Measurements from ENCODE around the gene CES5A.
"Not testable (repeated sequence)": the region's sequence is repeated elsewhere in the genome, so short reads cannot be mapped to it uniquely, and the experiment has no call there.

The CES5A gene, protein sequence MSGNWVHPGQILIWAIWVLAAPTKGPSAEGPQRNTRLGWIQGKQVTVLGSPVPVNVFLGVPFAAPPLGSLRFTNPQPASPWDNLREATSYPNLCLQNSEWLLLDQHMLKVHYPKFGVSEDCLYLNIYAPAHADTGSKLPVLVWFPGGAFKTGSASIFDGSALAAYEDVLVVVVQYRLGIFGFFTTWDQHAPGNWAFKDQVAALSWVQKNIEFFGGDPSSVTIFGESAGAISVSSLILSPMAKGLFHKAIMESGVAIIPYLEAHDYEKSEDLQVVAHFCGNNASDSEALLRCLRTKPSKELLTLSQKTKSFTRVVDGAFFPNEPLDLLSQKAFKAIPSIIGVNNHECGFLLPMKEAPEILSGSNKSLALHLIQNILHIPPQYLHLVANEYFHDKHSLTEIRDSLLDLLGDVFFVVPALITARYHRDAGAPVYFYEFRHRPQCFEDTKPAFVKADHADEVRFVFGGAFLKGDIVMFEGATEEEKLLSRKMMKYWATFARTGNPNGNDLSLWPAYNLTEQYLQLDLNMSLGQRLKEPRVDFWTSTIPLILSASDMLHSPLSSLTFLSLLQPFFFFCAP

DNA sequence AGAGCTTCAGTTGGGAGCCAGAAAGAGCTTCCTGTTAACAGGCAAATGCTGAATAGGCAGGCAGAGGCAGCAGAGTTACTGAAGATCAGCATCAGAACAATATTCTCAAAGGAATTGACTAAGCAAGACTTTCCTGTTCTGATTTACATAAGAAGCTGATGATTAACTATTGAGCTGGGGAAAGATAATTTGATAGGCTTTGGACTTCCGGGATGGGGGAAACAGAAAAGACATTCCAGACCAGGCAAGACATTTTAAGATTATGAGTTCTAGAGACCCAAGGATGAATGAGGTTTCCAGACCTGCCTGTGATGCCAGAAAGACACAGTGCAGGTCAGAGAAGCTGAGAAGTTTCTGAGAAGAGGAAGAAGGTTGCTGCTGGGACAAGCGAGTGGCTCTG, at the start of gene CES5A:
CES5A (minus strand) TSS at position 101 of the 400 bp plus-strand sequence. CDS start 152 bp downstream, outside the sequence.
- no peak for DNase-seq (ENCODE audit: low read depth in 2 of 2)

DNA sequence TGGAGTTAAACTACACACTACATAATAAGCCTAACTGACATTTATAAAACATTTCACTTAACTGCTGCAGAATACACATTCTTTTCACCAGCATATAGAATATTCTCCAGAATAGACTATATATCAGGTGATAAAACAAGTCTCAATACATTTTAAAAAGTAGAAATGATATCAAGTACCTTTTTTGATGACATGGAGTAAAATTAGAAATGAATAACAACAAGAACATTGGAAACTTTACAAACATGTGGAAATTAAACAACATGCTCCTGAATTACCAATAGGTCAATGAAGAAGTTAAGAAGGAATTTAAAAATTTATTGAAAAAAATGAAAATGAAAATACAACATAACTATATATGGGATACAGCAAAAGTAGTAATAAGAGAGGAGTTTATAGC, 47.5 kb upstream of the CES5A start:
- DNase-seq (ENCODE audit: low read depth in 2 of 2) = no peak

DNA sequence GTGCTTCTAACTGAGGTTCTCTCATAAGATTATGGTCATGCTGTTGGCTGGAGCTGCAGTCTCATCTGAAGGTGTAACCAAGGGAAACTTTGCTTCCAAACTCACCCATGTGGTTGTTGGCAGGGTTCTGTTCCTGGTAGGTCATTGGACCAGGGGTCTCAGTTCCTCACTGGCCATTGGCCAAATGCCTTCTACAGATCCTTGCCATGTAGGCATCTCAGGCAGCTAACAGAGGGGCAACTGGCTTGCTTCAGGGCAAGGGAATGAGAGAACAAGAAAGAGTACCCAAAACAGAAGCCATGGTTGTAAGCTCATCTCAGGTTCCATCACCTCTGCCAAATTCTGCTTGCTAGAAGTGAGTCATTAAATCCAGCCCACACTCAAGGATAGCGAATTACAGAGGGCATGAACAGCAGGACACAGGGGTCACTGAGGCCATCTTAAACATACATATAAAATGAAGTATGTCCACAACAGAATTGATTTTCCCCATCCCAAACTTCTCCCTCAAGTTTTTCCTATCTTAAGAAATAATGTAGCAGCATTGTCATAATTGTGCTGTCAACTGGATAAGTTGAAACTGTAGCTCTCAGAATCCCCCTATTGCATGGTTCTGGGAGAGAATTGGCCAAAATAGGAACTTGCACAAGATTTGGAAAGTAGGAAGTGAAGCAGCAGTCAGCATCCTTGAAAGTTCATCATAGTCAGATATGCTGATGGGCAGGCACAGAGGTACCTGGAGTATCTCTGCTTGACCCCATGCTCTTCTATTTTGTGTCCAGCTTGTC, 42.4 kb upstream of the CES5A start:
- DNase-seq (ENCODE audit: low read depth in 2 of 2) = no peak

DNA sequence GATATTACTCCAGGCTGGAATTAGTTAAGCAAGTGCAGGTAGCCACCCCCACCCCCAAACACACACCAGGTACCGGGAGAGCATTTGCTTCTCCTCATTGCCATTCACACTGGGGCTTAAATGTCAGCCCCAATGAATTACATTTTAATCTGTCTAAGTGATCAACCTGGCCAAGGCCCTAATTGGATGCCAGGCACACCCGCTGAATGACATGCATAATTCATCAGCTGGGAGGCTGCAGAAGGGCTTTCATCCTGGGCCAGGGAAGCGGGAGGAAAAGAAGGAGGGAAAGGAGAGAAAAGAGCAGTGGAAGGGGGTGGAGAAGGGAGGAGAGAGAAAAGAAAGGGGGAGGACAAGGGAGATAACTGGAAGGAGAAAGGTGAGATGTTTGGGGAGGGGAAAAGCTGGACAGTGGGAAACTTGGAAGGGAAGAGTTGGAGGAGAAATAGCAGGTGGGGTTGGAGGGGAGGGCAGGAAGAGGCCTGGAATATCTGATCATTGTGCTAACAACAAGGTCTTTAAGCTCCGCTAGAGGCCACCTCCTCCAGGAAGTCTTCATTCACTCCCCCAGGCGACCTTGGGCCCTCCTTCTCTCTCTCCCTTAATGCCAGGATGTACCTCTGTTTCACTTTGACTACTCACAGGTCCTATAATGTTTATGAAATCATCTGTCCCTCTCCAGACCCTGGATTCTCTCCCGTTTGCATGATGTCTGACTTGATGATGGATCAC, 40.1 kb upstream of the CES5A start:
- DNase-seq (ENCODE audit: low read depth in 2 of 2) = no peak

DNA sequence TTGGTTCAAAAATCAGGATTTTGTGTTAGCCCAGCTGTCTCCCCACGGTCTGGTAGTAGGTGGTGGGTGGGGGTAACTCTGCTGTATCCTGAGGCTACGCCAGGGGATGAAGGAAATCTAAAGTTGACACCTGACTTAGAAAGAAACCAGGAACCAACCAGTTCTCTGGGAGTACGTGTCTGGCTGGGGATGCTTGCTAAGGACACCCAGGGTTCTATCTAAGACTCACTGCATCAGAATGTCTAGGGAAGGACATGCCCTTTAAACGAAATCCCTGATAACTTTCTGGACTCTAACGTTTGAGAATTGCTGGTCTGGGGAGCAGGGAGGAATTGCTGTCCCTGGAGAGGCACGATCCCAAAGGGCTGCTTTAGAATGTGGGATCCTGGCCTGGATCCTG, 39.2 kb upstream of the CES5A start:
- no peak for DNase-seq (ENCODE audit: low read depth in 2 of 2)

DNA sequence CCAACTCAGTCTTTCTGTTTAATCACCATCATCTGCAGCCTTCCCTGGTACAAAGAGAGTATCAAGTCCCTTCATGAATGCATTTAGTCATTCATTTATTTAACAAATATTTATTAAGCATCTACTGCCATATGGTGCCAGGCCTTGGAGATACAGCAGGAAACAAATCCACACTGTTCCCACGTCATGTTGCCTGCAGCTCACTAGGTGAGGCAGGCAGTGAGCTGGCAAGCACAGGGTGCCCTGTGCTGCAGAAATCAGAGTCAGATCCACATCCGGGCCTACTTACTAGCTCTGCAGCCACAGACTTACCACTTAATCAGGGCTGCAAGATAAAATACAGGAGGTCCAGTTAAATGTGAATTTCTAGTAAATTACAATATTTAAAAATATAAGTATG, 38.5 kb upstream of the CES5A start:
- no peak for DNase-seq (ENCODE audit: low read depth in 2 of 2)

DNA sequence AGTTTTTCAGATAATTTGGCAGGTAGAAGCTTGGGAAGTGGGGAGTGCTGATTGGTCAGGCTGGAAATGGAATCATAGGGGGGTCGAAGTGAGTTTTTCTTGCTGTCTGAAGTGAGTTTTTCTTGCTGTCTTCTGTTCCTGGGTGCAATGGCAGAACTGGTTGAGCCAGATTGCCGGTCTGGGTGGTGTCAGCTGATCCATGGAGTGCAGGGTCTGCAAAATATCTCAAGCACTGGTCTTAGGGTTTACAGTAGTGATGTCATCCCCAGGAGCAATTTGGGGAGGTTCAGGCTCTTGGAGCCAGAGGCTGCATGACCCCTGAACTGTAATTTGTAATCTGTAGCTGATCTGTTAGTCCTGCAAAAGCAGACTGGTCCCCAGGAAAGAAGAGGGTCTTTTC, 37.9 kb upstream of the CES5A start:
- not testable (repeated sequence) for DNase-seq (ENCODE audit: low read depth in 2 of 2)

DNA sequence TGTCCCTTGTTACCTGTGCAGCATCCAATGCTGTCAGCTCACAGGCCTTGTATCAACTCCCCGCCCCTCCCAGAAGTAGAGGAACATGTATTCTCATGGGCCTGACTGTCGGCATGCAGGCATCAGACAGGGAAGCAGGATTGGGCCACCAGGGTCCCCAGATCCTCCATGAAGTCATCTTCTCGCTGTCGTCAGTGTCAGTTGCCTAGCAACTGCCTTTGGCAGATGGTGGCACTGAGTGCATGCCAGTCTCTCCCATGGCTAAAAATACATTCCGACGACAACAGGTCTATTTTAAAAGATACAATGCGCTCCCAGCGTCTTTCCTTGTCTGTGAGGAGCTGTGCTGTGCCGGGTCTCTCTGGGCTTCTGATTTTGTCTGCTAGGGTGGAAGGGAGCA, 36.8 kb upstream of the CES5A start:
- DNase-seq (ENCODE audit: low read depth in 2 of 2) = no peak

DNA sequence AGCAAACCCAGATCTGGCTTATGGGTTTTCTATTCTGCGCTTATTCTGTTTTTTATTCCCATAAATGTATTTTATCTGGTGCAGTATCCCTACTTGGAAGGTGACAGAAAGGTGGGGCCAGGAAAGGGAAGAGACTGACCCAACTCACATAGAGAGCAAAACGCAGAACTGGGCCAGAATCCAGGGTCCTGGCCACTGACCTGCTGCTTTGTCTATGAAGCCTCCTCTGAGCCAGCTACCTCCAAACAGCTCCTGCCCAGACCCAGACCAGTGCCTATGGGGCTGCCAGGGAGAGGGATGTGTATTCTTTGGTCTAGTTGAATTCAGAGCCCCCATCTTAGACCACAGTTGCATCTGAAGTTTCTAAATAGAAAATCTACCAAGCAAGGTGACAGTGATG, 36.4 kb upstream of the CES5A start:
- no peak for DNase-seq (ENCODE audit: low read depth in 2 of 2)

DNA sequence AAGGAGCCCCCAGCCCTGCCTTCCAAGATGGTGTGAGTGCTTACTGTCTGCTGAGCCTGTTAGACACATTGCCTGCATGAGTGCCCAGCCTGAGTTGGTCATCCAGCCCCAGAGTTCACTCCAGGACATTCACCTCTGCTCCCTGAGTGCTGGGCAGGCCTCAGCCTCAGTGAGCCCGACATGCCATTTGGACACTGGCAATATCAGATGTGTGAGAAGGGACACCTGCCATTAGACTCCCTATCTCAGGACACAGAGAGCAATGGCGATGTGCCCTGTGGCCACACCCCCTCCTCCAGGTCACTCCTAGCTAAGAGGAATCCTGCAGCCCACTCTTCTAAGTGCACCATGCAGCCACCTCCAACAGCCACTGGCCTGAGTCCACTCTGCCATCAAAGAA, 34.7 kb upstream of the CES5A start:
- no peak for DNase-seq (ENCODE audit: low read depth in 2 of 2)

DNA sequence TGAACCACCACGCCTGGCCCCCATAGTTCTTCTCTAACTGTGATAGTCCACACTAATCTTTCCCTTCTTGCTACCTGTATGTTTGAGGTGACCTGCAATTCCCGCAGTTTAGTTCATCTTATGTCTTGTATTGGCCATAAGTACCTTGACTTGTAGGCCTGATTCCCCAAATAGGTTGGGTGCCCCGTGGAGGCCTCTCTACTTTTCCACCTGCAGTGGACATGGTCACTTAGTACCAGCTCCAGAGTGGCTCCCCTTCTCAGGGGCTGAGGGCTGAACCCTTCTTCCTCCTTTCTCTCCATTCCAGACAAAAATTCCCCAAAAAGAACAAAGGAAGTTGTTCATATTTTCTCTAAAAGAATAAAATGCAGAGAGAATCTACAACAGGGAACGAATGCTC, 33.5 kb upstream of the CES5A start:
- DNase-seq (ENCODE audit: low read depth in 2 of 2) = no peak

DNA sequence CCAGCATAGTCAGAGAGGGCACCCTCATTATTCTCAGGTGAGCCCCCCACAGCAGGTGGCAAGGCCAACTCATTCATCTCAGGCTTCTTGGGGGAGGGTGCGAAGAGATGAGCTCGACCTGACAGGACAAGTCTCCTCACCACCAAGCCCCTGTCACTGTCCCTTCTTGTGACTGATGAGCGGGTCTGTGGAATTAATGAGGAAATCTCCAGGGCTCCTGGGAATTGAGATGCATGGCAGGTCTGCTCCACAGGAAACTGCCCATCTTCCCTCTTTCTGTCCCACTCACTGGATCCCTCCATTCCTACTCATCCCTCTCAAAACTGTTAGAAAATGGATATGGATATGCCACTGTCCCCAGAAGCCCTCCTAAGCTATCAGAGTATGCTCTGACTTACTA, 32.5 kb upstream of the CES5A start:
- DNase-seq (ENCODE audit: low read depth in 2 of 2) = no peak

DNA sequence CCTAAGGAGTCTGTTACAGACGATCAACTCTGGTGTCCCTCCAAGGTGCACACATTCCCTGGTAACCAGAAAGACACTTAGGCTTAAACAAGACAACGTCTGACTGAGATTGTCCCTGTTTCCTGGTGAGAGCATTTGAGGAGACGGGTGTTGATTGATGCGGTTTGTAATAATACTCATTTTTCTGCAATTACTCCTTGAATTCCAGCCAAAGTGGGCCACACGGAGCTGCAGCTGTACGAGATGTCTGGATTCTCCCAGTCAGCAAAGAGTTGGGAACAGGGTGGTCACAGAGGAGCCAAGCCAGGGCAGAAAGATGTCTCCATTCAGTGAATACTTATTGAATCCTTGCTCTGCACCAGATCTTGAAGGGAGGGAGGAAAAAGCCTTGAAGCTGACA, 30.9 kb upstream of the CES5A start:
- no peak for DNase-seq (ENCODE audit: low read depth in 2 of 2)

DNA sequence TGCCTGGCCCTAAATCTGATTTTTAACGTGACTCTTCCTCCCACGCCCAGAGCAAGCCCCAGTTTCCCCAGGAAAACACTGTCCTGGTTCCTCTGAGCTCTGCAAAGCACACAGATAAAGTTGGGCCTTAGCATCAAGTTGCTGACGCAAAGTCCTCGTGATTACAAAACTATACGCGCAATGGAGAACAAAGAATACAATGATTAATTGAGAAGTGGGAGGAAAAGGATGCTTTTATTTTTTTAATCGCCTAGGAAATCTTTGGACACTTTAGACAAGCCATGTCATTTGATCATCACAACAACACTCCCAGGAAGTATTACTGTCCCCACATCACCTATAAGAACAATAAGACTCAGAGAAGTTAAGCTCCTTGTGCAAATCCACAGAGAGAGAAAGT, 30.5 kb upstream of the CES5A start:
- DNase-seq (ENCODE audit: low read depth in 2 of 2) = no peak

DNA sequence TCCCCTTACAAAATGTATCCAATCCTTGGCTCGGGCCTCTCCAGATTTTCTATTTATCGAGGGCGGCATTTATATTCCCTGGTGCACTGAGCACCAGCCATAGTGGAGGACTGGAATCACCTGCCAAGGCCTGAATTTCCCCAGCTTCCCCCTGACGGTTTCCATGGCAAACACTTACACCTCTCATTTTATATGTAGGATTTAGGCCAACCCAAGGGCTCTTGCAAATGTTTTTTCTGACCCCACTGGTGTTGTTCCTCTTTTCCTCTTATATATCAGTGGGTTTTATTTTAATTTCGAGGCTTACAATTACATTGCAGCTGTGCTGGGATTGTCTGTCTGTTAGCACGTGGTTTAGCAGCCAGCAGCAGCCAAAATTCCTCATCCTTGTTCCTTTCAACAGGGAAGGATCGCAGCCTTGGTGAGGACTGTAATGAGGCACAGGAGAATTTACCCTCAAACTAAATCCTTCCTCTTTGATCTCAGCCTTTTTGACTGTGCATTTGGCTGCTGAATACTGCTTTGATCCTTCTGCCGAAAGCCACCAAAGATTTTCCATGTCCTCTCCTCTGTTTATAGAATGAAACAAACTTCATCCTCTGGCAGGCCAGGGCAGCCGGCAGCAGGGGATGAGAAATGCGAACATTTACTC, 26.5 kb upstream of the CES5A start:
- DNase-seq (ENCODE audit: low read depth in 2 of 2) = no peak

DNA sequence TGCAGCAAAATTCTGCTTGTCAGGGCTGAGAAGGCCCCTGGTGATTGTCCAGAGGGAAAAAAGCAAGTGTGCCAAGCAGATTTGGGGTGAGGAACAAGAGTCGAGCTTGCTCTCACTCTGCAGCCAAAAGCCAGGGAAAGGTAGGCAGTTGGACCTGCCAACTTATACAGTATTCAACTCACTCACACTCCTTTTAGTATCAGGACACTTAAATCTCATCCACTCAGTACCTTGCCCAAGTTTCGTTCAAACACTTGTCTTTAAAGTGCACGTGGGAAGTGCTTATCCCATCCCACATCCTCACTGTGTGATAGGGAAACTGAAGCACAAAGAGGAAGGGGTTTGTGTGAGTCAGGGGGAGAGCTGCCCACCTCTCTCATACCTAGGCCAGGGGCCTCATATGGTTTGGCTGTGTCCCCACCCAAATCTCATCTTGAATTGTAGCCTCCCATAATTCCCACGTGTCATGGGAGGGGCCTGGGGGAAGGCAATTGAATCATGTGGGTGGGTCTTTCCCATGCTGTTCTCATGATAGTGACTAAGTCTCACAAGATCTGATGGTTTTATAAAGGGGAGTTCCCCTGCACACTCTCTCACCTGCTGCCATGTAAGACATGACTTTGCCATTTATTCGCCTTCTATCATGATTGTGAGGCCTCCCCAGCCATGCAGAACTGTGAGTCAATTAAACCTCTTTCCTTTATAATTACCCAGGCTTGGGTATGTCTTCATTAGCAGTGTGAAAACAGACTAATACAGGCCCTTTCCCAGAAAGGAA, 25.6 kb upstream of the CES5A start:
- no peak for DNase-seq (ENCODE audit: low read depth in 2 of 2)

DNA sequence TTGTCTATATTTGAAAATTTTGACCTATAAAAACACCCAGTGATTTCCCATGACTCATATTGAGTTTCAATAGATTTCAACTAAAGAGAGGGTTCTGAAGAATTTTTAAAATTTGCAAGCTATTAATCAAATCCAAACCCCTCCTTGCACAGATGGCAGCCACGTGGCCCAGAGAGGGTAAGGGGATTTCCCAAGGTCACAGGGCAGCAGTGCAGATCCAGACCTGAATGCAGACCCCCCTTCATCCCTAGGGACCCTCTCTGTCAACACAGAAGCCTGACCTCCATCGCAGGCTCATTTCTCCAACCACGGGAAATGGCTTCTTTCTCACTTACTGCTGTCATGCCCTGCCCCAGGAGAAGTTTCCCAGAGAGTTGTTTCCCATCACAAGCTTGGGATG, 24.7 kb upstream of the CES5A start:
- no peak for DNase-seq (ENCODE audit: low read depth in 2 of 2)

DNA sequence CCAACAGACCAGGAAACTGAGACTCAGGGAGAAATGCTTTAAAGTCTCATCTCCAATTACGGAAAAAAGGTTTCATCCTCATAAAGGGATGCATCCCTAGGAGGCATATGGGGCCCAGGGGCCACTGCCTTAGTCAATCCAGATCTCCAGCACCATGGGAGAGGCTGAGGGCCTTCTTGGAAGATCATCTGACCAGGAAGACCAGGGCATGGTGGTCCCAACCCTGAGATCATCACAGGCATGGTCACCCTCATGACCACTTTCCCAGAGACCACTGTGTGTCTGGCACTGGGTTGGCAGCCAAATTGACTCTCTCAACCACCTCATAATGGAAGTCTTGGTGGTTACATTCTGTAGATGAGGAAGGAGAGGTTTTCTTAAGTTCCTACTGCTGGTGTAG, 23.4 kb upstream of the CES5A start:
- DNase-seq (ENCODE audit: low read depth in 2 of 2) = no peak

DNA sequence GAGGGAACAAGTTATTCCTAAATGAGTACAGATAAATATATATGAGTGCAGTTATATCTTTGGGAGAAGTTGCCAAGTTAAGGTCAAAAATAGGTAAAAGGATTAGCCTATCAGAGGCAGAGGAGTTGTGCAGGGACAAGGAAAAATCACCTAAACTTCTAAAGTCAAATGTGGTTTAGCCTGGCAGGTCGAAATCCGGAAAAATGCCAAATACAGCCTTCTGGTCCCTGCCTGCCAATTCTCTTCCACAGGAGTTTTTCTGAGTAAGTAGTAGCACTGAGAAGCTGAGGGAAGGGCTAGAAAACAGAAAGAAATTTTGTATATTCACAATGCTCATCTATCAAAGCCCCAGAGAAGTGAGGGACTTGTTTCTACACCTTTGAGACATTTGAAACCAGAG, 17.6 kb upstream of the CES5A start:
- no peak for DNase-seq (ENCODE audit: low read depth in 2 of 2)

DNA sequence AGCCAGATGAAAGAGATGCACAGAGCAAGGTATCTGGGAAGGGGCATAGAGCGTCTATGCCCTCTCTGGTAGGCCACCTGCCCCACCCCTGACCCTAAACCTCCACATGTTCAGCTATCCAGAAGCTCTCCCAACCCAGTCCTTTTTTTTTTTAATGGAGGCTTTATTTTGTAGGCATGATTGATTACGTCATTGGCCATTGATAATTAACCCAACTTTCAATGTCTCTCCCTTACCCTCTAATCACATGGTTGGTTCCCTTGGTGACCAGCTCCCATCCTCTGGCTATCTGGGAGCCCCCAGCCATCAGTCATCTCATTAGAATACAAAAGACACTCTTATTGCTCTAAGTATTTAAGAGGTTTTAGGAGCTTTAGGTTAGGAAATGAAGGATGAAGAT, 14.3 kb upstream of the CES5A start:
- DNase-seq (ENCODE audit: low read depth in 2 of 2) = no peak

DNA sequence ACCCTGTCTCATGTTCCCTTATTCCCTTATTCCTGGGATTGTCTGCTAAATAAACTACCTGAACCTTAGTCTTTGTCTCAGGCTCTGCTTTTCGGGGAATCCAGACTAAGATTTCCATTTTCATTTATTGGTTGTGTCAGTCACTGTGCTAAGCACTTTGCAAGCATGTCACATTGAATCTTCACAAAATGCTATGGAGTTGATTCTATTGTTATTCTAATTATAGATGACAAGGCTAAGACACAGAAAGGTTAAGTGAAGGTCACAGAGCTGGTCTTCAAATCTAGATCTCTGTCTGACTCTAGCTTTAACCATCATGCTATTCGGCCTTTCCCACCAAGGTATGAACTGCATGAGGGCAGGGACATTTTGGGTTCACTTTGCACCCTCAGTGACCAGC, 13.4 kb upstream of the CES5A start:
- DNase-seq (ENCODE audit: low read depth in 2 of 2) = no peak

Measured in stimulated activated CD8-positive, alpha-beta memory T cell treated with anti-CD3 and anti-CD28 coated beads, Interleukin-2, amount 100 ng/mL, for 1 hour (primary cell).